GM12891 (cell line): ENCODE measurements around the gene CFAP97.

ENCODE experiments used
- PAX5 ChIP-seq: IDR thresholded peaks from 2 replicates; pipeline ENCODE4 v1.6.1; 2011; ENCODE audit warnings: low read length, moderate library complexity, mild to moderate bottlenecking; ENCODE audit not compliant: insufficient read depth, severe bottlenecking
- POLR2A ChIP-seq: IDR thresholded peaks from 2 replicates; pipeline ENCODE4 v1.6.1; 2011; ENCODE audit warnings: low read depth, low read length, control low read depth
- POLR2AphosphoS5 ChIP-seq: IDR thresholded peaks from 2 replicates; pipeline ENCODE4 v1.6.1; 2011; ENCODE audit warnings: low read depth, low read length, control low read depth
- POU2F2 ChIP-seq: IDR thresholded peaks from 2 replicates; pipeline ENCODE4 v1.6.1; 2011; ENCODE audit warnings: low read depth, mild to moderate bottlenecking, control low read depth, low read length, moderate library complexity
- SPI1 ChIP-seq: IDR thresholded peaks from 2 replicates; pipeline ENCODE4 v1.6.1; 2011; ENCODE audit warnings: low read depth, low read length, control low read depth
- TAF1 ChIP-seq: IDR thresholded peaks from 2 replicates; pipeline ENCODE4 v1.6.1; 2011; ENCODE audit warnings: low read depth, low read length, control low read depth

DNA sequence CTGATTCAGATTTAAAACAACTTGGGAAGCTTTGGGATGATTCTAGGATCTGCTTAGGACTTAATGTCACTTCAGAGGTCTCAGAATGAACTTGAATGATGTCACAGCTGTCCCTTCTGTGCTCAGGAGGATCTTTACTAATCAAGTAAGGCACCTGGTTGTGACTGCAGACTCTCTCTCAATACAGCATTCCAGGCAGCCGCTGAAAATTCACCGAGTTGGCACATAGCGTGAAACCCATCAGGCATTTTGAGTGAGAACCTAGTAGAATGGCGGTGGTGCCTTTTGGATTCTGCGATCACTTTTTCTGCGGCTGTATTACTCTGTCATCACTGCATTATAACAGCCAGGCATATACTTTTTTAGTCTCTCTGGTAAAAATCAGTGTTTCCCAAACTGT is 22.1 kb upstream of the CFAP97 start:
- TF ChIP-seq POLR2AphosphoS5 (no peak), POLR2A (no peak), TAF1 (no peak), POU2F2 (no peak), PAX5 (no peak), SPI1 (no peak)
